K562 (cell line): ENCODE data around the gene TTLL11. TPM values are rescaled to one million over a fixed set of nuclear protein-coding genes. Genes with fewer than 3 reads are reported as not detected.
A peak's percentile ranks its signal among the peaks of the same experiment; 100 is the strongest.

Experiments
- ATAC-seq: fragments of 200-7000 bp; cut with Tn5 transposase; 3 replicates; pipeline ENCODE4 v1.9.1; 2020; ENCODE audit warnings: moderate library complexity
- BruUV-seq: library from RNA; stranded (reverse); fragments of 400-500 nt; replicated peaks from 2 replicates; lab custom pipeline; 2021; lab: Mats Ljungman, UMichigan
- CTCF ChIA-PET: fragments of 300-600 bp; formaldehyde crosslinking; extraction: SDS; loops from one replicate; lab custom pipeline; 2021; ENCODE audit warnings: low intra/inter-chr PET ratio; lab: Yijun Ruan, JAX
- POLR2A ChIA-PET: fragments of 300-600, 350-650 bp; sonication (Branson Sonifier 250); formaldehyde crosslinking; extraction: SDS; loops from one replicate; lab custom pipeline; 2021; ENCODE audit warnings: antibody characterized with exemption, inconsistent platforms; lab: Yijun Ruan, JAX
- DNase-seq, 4 experiments: peaks; one replicate each; pipeline versions ENCODE4 v3.0.0 to v3.0.0-alpha.2; 2011 to 2018; ENCODE audit warnings: low spot score in 3 of 4, mixed read lengths in 3 of 4; ENCODE audit errors: extremely low read depth in 1 of 4
- FAIRE-seq: peaks from 2 replicates; lab custom pipeline; 2011; peaks lifted over from hg19 to GRCh38; lab: Jason Lieb, UNC
- H2AFZ ChIP-seq: 2 replicates; pipeline ENCODE4 v1.6.0; 2011; ENCODE audit warnings: low read depth, low read length, control low read depth, inconsistent platforms
- H3K27ac ChIP-seq: fragments of 200-600 bp; 3 replicates; pipeline ENCODE4 v1.8.0; 2011; ENCODE audit warnings: low read depth, mild to moderate bottlenecking, control low read depth, inconsistent platforms, low read length, moderate library complexity, mixed read lengths; ENCODE audit errors: extremely low read depth
- H3K27me3 ChIP-seq, 2 experiments: fragments of 300-600 bp in 1 of 2; 2 replicates in 1 of 2; 3 replicates in 1 of 2; pipeline versions ENCODE4 v1.6.0 to v1.8.0; 2011; ENCODE audit warnings: inconsistent platforms in 2 of 2, low read length in 2 of 2, mild to moderate bottlenecking in 1 of 2, mixed read lengths in 1 of 2, moderate library complexity in 1 of 2; ENCODE audit not compliant: control insufficient read depth in 2 of 2, insufficient read depth in 2 of 2
- H3K36me3 ChIP-seq: fragments of 300-600 bp; 3 replicates; pipeline ENCODE4 v1.8.0; 2011; ENCODE audit warnings: mild to moderate bottlenecking, low read length, inconsistent platforms; ENCODE audit not compliant: control insufficient read depth, insufficient read depth
- H3K4me1 ChIP-seq, 2 experiments: fragments of 200-600 bp in 1 of 2; replicated peaks in 1 of 2; 2 replicates in 1 of 2; 3 replicates in 1 of 2; pipeline versions ENCODE4 v1.5.1 to v1.8.0; 2011; ENCODE audit warnings: inconsistent platforms in 2 of 2, low read length in 2 of 2, mild to moderate bottlenecking in 1 of 2, mixed read lengths in 1 of 2, moderate library complexity in 1 of 2; ENCODE audit not compliant: control insufficient read depth in 2 of 2, insufficient read depth in 2 of 2
- H3K4me2 ChIP-seq: 2 replicates; pipeline ENCODE4 v1.6.1; 2011; ENCODE audit warnings: low read length, control low read depth, inconsistent platforms, mixed read lengths; ENCODE audit not compliant: insufficient read depth
- H3K4me3 ChIP-seq: fragments of 200-600 bp; sonication (generic), shearing (Covaris generic); 2 replicates; pipeline ENCODE4 v1.5.1; 2016; ENCODE audit warnings: control low read depth, inconsistent platforms
- H3K79me2 ChIP-seq: fragments of 200-600 bp; 3 replicates; pipeline ENCODE4 v1.8.0; 2011; ENCODE audit warnings: low read length, inconsistent platforms; ENCODE audit not compliant: control insufficient read depth, insufficient read depth
- H3K9ac ChIP-seq, 2 experiments: 2 replicates each; pipeline versions ENCODE4 v1.6.0 to v1.6.1; 2011; ENCODE audit warnings: low read depth in 2 of 2, low read length in 2 of 2, control low read depth in 1 of 2, inconsistent platforms in 1 of 2, mild to moderate bottlenecking in 1 of 2, mixed read lengths in 1 of 2; ENCODE audit not compliant: insufficient read depth in 1 of 2
- H3K9me1 ChIP-seq: one replicate; pipeline ENCODE4 v1.6.0; 2011; ENCODE audit warnings: inconsistent platforms, mild to moderate bottlenecking, low read length, moderate library complexity; ENCODE audit not compliant: control insufficient read depth, insufficient read depth
- H3K9me3 ChIP-seq: replicated peaks from 2 replicates; pipeline ENCODE4 v1.5.1; 2011; ENCODE audit warnings: low read depth, low read length, inconsistent platforms; ENCODE audit not compliant: control insufficient read depth, insufficient read depth
- H4K20me1 ChIP-seq: replicated peaks from 2 replicates; pipeline ENCODE4 v1.6.1; 2011; ENCODE audit warnings: low read length, inconsistent platforms, mixed read lengths; ENCODE audit not compliant: control insufficient read depth, insufficient read depth
- NBN ChIP-seq: fragments of 450-650 bp; IDR thresholded peaks from 2 replicates; pipeline ENCODE4 v1.6.1; 2016; ENCODE audit warnings: low read depth, mild to moderate bottlenecking
- RBM34 ChIP-seq: fragments of 200-400 bp; formaldehyde crosslinking; IDR thresholded peaks from 2 replicates; pipeline ENCODE4 v1.6.1; 2018; ENCODE audit warnings: low read length, borderline replicate concordance; ENCODE audit not compliant: insufficient read depth
- SREBF1 ChIP-seq: fragments of 150-350 bp; IDR thresholded peaks from 2 replicates; pipeline ENCODE4 v1.6.1; 2014; ENCODE audit warnings: antibody characterized with exemption, low read depth, low read length, borderline replicate concordance
- TBL1XR1 ChIP-seq, 2 experiments: IDR thresholded peaks; 2 replicates each; pipeline ENCODE4 v1.6.1; 2012; ENCODE audit warnings: improper control_type of control experiment in 2 of 2, low read length in 2 of 2, mild to moderate bottlenecking in 1 of 2
- XRCC4 ChIP-seq: IDR thresholded peaks from one replicate; pipeline ENCODE4 v1.6.1; 2011; ENCODE audit not compliant: insufficient read depth, insufficient read length; ENCODE audit errors: extremely low read depth
- WGBS: fragments of 100-300 bp; shearing (Covaris generic); methylation state at CpG from one replicate; pipeline ENCODE4 v1.1.6; 2016; ENCODE audit warnings: low coverage, mixed read lengths; ENCODE audit not compliant: insufficient coverage; ENCODE audit errors: missing lambda C conversion rate; 5-methylcytosine and 5-hydroxymethylcytosine counted together
- in situ Hi-C: fragments of 300-500 bp; cut with MboI; formaldehyde crosslinking; loops from 4 replicates; pipeline ENCODE4 v1.15.0; 2018; ENCODE audit warnings: inconsistent platforms, mixed read lengths
- intact Hi-C: fragments of 100-400 bp; cut with micrococcal nuclease; formaldehyde crosslinking; loops from 2 replicates; pipeline ENCODE4 v1.14.2; 2022
- polyA plus RNA-seq, 8 experiments: library from polyadenylated mRNA; depleted of rRNA in 4 of 8; stranded (reverse) in 5 of 8; unstranded in 3 of 8; fragments of >200 nt; fragmentation: Nextera tagmentation in 2 of 8; fragmentation: Illumina TruSeq in 1 of 8; extraction: Ambion mirVana in 2 of 8; extraction: Trizol in 1 of 8; gene quantifications; 2 replicates each; pipeline versions ENCODE4 v1.2.1 to v1.2.3, GENCODE V29; 2011 to 2014; ENCODE audit warnings: inconsistent platforms in 1 of 8, missing spikeins in 1 of 8
- total RNA-seq, 7 experiments: library from RNA; depleted of rRNA in 6 of 7; stranded (reverse); fragments of >200 nt in 6 of 7; fragmentation: Illumina TruSeq in 2 of 7; extraction: Trizol in 2 of 7; gene quantifications; 2 replicates each; pipeline versions ENCODE4 v1.2.1 to v1.2.3, GENCODE V29; 2011 to 2021; ENCODE audit warnings: low replicate concordance in 1 of 7

TTLL11 gene
- total and polyA plus RNA-seq, 9 of the 15 experiments (the other 6 are each of a cell fraction or from before 2014, with no cell fraction given) = 0.83 to 4.4 (median 2.7) TPM

DNA sequence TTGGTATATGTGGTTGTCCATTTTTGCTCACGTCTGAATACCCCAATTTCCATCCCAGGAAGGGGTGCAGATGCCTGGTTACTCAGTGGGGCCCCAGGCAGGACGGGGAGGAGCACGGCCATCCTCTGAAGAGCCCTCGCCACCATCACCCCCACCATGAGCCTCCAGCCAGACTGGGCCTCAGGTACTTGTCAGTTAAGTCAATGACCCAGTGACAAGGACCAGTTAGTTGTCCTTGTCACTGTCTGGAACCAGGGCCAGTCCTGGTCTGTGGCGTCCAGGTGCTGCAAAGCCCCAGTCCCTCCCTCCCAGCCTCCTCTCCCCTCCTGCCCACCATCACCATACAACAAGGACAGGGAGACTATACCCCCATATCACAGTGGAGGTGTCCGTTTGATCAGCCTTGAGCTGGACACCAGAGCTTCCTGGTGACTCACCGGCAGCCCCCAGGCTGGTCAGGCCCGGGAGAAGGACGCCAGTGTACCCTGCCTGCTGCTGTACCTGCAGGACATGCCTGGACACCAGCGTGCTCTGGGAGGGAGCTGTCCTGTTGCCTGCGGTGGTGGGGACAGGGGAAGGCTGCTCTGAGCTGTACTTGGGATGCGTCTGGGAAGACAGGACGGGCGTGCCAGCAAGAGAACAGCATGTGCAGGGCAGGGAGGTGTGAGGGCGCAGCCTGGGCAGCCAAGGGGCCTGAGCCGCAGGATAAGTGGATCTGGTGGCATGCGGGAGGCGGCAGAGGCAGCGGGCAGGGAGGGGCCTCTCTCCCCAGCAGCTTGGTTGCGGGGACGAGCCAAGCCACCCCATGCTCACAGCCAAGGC lies 32.6 kb upstream of the TTLL11 start:
- peak; percentile 27 for ATAC-seq
- no peak overlapping the region for H3K4me3 ChIP-seq

More for the DNA sequence above, 32.6 kb upstream of the TTLL11 start:
- CTCF ChIA-PET = interaction anchor here (0.7 to 3.8 kb wide), 7 partner anchors 26 to 1930 kb away, joined by 3 to 88 read pairs (median 6); no protein-coding TSS in a partner anchor
- in situ Hi-C loops = loop anchor here (10.0 kb wide), 1 partner anchor 689 kb away; no protein-coding TSS in a partner anchor
- Histone ChIP-seq H3K9me3 (no peaks in the 10 kb centered on the region), H3K79me2 (no peaks in the 10 kb centered on the region), H3K36me3 (no peaks in the 10 kb centered on the region), H3K27me3 (peaks cover 0 to 22% of the 10 kb centered on the region in 2 experiments; a peak in 3 of 5 replicates), H3K4me1 (peaks cover 0 to 30% of the 10 kb centered on the region in 2 experiments; a peak in 3 of 5 replicates), H2AFZ (no peak overlapping the region), H3K4me2 (no peak overlapping the region), H3K9me1 (no peaks in the 10 kb centered on the region), H3K27ac (no peak overlapping the region), H4K20me1 (peaks cover 15% of the 10 kb centered on the region), H3K9ac (peak overlapping the region in 1 of 2 experiments; percentile 56; a peak in 2 of 4 replicates)
- BruUV-seq = no TSS peak
- FAIRE-seq (no peak), DNase-seq (peak in 1 of 4 experiments; percentile 18)
- WGBS = 13% methylated on average over 16 of the region's 21 CpGs
- intact Hi-C loops = loop anchor here (1.0 to 2.0 kb wide), 3 partner anchors 225 to 685 kb away; no protein-coding TSS in a partner anchor
- TF ChIP-seq SREBF1 (0 out of 2 replicates have a peak, but pooled peaks have one; percentile 26), TBL1XR1 (IDR thresholded peaks at IDR 0.05; ENCODE audit: low read length in 2 of 2) (no peak), XRCC4 (no peak), RBM34 (no peak), NBN (no peak)
- POLR2A ChIA-PET = interaction anchor here (0.7 to 1.6 kb wide), 8 partner anchors 26 to 1360 kb away, joined by 3 to 6 read pairs (median 4); no protein-coding TSS in a partner anchor
